Stimulated activated CD8-positive, alpha-beta memory T cell treated with anti-CD3 and anti-CD28 coated beads, Interleukin-15, amount 100 ng/mL, for 4 hours (primary cell): ENCODE data around the gene MUC20.
"Not testable (repeated sequence)": the region's sequence is repeated elsewhere in the genome, so short reads cannot be mapped to it uniquely, and the experiment has no call there.

Source experiments
- DNase-seq, 2 donors: peaks; one replicate each; pipeline ENCODE4 v3.0.0-alpha.2; 2020; ENCODE audit warnings: low read depth in 2 of 2

The MUC20 gene

DNA sequence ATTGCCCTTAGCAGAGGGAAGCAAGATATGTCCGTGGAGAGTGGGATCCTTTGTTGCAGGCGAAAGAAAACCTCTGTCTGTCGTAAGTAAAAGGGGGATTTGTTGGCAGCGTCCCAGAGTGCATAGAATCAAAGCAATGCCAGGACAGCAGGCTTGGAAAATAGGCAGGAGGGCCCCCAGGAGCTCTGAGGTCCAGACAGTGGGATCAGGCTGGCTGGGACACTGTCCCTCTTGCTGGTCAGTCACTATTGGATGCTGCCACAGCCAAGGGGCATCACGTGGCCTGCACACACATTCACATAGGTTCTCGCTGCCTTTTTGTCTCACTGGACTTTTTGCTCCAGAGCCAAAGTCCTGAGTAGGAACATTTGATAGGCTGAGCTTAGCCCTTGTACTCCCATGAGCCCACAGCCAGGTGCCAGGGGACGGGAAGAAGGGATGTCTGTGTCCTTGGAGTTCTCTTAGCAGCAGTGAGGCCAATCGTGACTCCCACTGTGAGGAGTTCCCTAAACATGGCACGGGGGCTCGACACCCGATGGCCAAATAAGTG is 10.7 kb downstream of the MUC20 start:
- DNase-seq: no peak

GRCh38 chr3:195732940-195733339 is 12.2 kb downstream of the MUC20 start:
- no peak for DNase-seq

DNA sequence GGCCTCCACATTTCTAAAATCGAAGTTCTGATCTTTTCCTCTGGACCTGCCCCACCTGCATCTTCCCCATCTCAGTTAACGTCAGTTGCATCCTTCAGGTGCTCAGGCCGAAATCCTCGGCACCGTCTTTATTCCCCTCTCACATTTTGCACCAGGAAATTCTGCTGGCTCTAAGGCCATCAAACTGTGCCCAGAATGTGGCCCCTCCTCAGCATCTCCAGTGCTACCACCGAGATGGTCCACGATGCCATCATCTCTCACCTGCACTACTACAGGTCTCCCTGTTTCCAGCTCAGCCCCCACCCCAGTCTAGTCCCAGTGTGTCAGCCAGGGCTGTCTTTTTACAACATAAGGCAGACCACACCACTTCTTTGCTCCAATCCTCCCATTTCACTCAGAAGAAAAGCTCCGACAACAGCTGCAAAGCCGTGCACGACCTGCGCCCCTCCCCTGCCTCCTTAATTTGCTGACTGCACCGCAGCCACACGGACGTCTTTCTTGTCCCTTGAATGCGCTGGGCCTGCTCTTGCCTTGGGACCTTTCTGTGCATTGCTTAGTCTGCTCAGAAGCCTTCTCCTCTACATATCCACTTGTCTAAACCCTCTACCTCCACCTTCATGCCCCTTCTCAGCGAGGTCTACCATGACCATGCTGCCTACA is 14.4 kb downstream of the MUC20 start:
- no peak for DNase-seq

GRCh38 chr3:195736866-195737490 is 16.2 kb downstream of the MUC20 start:
- no peak for DNase-seq

DNA sequence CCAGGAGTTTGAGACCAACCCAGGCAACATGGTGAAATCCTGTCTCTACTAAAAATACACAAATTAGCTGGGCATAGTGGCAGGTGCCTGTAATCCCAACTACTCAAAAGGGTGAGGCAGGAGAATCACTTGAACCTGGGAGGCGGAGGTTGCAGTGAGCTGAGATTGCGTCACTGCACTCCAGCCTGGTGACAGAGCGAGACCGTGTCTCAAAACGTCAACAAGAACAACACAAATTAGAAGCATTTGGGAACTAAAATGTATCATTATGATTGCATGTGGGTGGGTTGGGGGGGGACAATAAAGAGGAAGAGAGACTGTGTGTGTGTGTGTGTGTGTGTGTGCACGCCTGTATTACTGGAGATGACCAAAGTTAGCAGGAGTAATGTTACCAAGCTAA is 17.0 kb downstream of the MUC20 start:
- not testable (repeated sequence) for DNase-seq

DNA sequence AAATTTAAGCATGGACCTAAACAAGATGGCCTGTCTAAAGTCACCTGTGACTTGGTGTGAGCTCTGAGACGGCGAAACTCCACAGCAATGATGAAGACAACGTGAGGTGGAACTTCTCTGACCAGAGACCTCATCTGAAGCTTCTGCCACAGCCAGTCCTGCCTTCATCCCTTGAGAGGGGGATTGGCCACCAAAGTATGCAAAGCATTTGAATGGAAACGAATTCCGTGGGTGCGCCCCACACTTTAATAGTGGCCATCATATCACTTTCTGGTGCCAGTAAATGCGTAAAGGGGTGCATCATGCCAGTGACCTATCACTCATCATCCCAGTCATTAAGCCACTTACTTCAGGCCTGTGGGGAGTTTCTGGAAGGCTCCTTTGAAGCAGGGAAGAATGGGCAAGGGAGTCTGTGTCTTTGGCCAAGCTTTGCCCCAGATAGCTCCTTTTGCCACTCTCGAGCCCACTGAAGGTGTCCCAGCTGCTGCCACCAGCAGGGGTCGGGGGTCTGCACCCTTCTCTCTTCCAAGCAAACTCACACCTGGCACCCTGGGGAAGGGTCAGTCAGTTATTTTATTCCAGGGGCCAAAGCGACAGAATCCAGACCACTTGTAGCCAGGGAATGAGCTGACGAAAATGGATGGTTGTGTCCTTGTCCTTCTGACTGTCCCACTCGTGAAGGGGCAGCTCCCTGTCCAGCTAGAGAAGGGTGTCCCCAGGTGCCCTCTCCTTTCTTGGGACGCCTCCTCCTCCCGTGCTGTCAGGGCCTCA is 17.7 kb downstream of the MUC20 start:
- DNase-seq: no peak

DNA sequence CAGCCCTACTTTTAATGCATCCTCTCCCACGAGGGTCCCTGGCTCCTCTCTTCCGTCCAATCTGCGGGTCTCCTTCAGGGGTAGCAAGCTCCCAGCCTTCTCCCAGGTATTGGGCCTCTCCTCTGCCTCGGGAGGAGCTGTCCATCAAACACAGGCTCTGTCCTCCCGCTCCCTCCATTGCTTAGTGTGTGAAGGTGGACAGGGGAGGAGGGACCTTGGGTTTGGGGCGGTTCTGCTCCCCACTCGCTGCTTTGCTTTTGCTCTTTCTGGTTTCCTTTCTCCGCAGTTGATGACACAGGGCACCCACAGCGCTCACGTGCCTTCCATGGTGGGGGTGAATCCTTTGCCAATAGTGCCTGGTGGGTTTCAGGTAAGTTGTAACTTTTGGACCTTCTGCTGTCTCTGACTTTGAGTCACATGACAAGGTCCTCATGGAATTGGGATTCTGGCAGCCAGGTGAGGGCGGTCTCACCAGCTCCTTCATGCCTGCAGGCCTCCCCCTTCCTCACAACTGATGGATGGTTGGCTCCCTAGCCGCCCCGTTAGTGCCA is 18.9 kb downstream of the MUC20 start:
- no peak for DNase-seq

DNA sequence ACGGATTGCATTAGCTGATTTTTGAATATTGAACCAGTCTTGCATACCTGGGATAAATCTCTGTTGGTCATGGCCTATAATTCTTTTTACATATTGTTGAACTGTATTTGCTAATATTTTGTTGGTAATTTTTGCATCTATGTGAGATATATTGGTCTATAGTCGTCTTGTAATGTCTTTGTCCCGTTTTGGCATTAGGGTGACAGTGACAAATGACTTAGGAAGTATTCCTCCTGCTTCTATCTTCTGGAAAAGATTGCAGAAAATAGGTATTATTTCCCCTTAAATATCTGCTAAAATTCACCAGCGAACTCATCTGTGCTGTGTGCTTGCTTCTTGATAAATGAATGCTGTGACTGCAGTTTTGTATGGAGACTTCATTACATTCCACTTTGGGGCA is 23.7 kb downstream of the MUC20 start:
- DNase-seq: no peak

- no peak for DNase-seq
Observed at GRCh38 chr3:195746346-195746745, 25.6 kb downstream of the MUC20 start.

DNA sequence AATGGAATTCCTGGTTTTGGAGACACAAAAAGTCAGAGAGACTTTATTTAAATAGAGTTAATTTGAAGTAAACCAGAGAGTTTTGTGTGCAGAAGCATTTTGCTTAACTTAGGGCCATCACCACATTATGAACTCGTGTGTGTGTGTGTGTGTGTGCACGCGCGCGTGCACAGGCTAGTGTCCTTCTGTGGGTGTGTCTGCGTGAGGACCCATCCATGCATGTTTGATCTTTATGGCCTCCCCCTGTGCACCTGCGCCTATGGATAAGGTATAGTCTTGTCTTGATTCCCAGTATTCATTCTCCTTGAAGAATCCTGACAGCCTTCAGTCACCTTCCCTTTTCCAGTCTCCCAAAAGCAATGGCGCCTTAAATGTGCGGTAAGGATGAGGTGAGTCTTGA is 26.0 kb downstream of the MUC20 start:
- no peak for DNase-seq

- no peak for DNase-seq
Observed at GRCh38 chr3:195748661-195749060, 27.9 kb downstream of the MUC20 start.

DNA sequence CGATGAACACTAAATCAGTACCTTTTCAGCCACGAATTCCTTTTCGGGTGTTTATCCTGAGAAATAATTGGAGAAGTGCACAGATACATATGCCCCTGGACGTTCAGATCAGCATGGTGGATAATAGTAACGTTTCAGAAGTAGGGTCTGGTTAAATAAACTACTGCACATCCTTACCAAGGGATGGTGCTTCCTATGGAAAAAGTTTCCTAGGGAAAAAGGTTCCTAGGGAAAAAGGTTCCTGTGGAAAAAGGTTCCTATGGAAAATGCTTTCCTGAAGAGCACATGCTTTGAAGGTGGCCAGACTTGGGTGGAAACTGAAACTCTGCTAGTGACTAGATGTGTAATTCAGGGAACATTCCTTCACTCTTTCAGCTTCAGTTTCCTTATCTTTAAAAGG is 28.3 kb downstream of the MUC20 start:
- DNase-seq: not testable (repeated sequence)

DNA sequence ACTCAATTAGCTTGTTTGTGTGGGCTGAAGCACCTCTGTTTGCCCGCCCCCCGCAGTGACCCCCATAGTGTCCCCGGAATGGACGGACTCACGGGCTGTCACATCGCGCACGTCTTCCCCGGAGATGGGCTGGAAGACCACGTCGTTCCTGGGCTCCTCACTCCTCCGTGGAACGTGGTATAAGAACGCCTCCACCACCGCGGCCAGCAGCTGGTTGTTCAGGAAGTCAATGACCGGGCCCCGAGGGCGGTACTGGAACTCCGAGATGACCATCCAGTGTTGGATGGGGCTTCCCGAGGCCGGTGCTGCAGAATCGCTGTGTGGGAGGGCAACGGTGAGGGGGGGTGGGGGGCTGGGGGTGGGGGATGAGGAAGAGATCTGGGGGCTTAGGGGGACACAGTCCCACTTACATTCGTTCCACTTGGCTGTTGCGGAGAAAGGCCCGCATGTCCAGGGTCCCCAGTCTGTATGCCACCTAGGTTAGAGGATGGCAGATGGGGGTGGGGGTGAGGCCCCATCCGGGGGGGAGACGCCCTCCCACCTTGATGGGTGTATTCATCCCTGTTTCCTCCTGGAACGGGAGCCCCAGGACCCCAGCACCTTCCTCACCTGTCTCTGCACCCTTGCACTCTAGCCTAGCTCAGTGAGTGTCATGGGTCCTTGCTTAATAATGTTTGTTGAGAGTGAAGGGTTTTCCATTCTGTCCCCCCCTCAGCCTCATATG is 30.2 kb downstream of the MUC20 start:
- DNase-seq: no peak

GRCh38 chr3:195751560-195751959 is 30.8 kb downstream of the MUC20 start:
- no peak for DNase-seq

- DNase-seq: no peak
Observed at GRCh38 chr3:195752066-195752465, 31.3 kb downstream of the MUC20 start.

- no peak for DNase-seq
Observed at GRCh38 chr3:195752546-195753331, 32.0 kb downstream of the MUC20 start.

GRCh38 chr3:195753581-195753980 is 32.8 kb downstream of the MUC20 start:
- no peak for DNase-seq

- DNase-seq: no peak
Observed at GRCh38 chr3:195754141-195754540, 33.4 kb downstream of the MUC20 start.

DNA sequence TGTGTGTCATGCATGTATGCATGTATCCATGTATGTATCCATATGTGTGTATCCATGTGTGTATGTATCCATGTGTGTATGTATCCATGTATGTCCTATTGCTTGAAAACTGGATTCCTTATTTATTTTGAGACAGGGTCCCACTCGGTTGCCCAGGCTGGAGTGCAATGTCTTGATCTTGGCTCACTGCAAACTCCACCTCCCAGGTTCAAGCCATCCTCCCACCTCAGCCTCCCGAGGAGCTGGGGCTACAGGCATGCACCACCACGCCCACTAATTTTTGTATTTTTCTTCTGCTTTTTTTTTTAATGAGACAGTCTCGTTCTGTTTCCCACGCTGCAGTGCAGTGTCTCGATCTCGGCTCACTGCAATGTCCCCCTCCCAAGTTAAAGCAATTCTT is 34.1 kb downstream of the MUC20 start:
- no peak for DNase-seq

GRCh38 chr3:195755391-195755790 is 34.6 kb downstream of the MUC20 start:
- no peak for DNase-seq
